SIG-M5 treated with dmso at 0.1 percent for 504 hours (cell line): ENCODE measurements around the gene CHP2.

Experiments used
- DNase-seq: peaks from one replicate; lab custom pipeline; 2025; ENCODE audit not compliant: unreplicated experiment; lab: John Stamatoyannopoulos, UW

The CHP2 gene

GRCh38 chr16:23803591-23804123 is 48.8 kb downstream of the CHP2 start:
- peak; percentile 50 for DNase-seq

DNA sequence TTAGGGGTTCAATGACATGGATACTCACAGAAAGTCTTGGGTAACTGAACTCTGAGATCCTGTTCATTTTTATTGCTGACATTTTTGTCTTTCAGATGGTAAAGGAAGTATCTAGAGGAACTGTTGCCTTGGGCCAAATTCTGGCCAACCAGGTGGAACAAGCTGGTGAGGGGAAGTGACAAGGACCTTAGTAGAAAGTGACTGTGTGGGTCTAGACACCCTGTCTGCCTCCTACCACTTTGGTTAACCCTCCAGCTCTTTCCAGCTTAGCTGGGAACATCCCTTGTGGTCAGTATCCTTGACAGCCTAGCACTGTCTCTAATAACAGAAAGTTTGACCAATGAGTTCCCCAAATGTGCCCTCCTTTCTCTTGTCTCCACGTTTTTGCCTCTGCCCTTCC is 52.2 kb downstream of the CHP2 start:
- DNase-seq: no peak
